ENCODE results near the gene CCDC57. TPM values are rescaled to one million over a fixed set of nuclear protein-coding genes. Genes with fewer than 3 reads are reported as not detected.
A peak's percentile ranks its signal among the peaks of the same experiment; 100 is the strongest.

Gene CCDC57
- total and polyA plus RNA-seq, 3 experiments from 2014 or later = 39.2 to 77.6 (median 69.8) TPM

GRCh38 chr17:82105882-82106687, 106.6 kb downstream of the CCDC57 start:
- Mint-ChIP-seq H3K9me3 (no peaks in the 10 kb centered on the region), H3K36me3 (peaks cover 0 to 1% (median 0%) of the 10 kb centered on the region in 3 donors)

GRCh38 chr17:82105417-82105881, 107.2 kb downstream of the CCDC57 start:
- H3K4me1 Mint-ChIP-seq = peaks cover 19 to 37% (median 29%) of the 10 kb centered on the region in 3 donors
- peak overlapping the region; percentile 43 to 96 (median 89) for H3K4me3 Mint-ChIP-seq
- Histone ChIP-seq H3K4me1 (ENCODE audit: insufficient read depth, low read length) (peaks cover 28% of the 10 kb centered on the region), H3K9me3 (ENCODE audit: low read length) (no peaks in the 10 kb centered on the region), H3K36me3 (ENCODE audit: insufficient read depth, low read length) (no peaks in the 10 kb centered on the region), H3K4me3 (ENCODE audit: low read length) (peak overlapping the region; percentile 88), H3K27me3 (ENCODE audit: insufficient read depth, low read length, poor library complexity, severe bottlenecking) (no peaks in the 10 kb centered on the region), H3K27ac (ENCODE audit: low read depth, low read length) (peak overlapping the region; percentile 64)
- H3K36me3 Mint-ChIP-seq = peaks cover 0 to 1% (median 0%) of the 10 kb centered on the region in 3 donors
- H3K27ac Mint-ChIP-seq = peak overlapping the region; percentile 69 to 100 (median 94)
- no peaks in the 10 kb centered on the region for H3K27me3 Mint-ChIP-seq
- no peak for DNase-seq
- no peaks in the 10 kb centered on the region for H3K9me3 Mint-ChIP-seq
- ChIA-PET CTCF (interaction anchor here (1.3 to 3.0 kb wide), 6 partner anchors 15 to 76 kb away, joined by 3 to 16 read pairs (median 13); partner anchors contain the start of gene DCXR), POLR2A (interaction anchor here (1.1 to 1.7 kb wide), 2 partner anchors 7 to 21 kb away, joined by 3 to 7 read pairs; partner anchors contain the start of gene FASN)

More at GRCh38 chr17:82105882-82106687, 106.6 kb downstream of the CCDC57 start:
- peak; percentile 36 to 70 (median 54) for DNase-seq
- no peaks in the 10 kb centered on the region for H3K27me3 ChIP-seq (ENCODE audit: insufficient read depth, low read length, poor library complexity, severe bottlenecking)
- no peaks in the 10 kb centered on the region for H3K36me3 ChIP-seq (ENCODE audit: insufficient read depth, low read length)
- Mint-ChIP-seq H3K27ac (peak overlapping the region; percentile 88 to 100 (median 96)), H3K27me3 (no peaks in the 10 kb centered on the region), H3K4me3 (peak overlapping the region; percentile 86 to 96 (median 90)), H3K4me1 (peaks cover 19 to 38% (median 31%) of the 10 kb centered on the region in 3 donors)
- H3K27ac ChIP-seq (ENCODE audit: low read depth, low read length) = peak overlapping the region; percentile 64
- CTCF ChIA-PET = interaction anchor here (1.0 to 3.0 kb wide), 9 partner anchors 14 to 147 kb away, joined by 3 to 16 read pairs (median 5); partner anchors contain the start of gene DCXR
- H3K4me1 ChIP-seq (ENCODE audit: insufficient read depth, low read length) = peaks cover 28% of the 10 kb centered on the region
- peak overlapping the region; percentile 88 for H3K4me3 ChIP-seq (ENCODE audit: low read length)
- no peaks in the 10 kb centered on the region for H3K9me3 ChIP-seq (ENCODE audit: low read length)
- POLR2A ChIA-PET = interaction anchor here (0.6 to 1.7 kb wide), 5 partner anchors 8 to 237 kb away, joined by 3 to 7 read pairs (median 3); partner anchors contain the start of genes DUS1L and FASN

GRCh38 chr17:82104797-82105416, 107.7 kb downstream of the CCDC57 start:
- peaks cover 0 to 1% (median 0%) of the 10 kb centered on the region in 3 donors for H3K36me3 Mint-ChIP-seq
- no peak overlapping the region for H3K27ac ChIP-seq (ENCODE audit: low read depth, low read length)
- peaks cover 28% of the 10 kb centered on the region for H3K4me1 ChIP-seq (ENCODE audit: insufficient read depth, low read length)
- H3K4me3 ChIP-seq (ENCODE audit: low read length) = no peak overlapping the region
- no peaks in the 10 kb centered on the region for H3K9me3 ChIP-seq (ENCODE audit: low read length)
- H3K4me1 Mint-ChIP-seq = peaks cover 19 to 39% (median 25%) of the 10 kb centered on the region in 3 donors
- ChIA-PET CTCF (interaction anchor here (1.5 to 3.0 kb wide), 2 partner anchors 48 to 74 kb away, joined by 3 to 14 read pairs; no protein-coding TSS in a partner anchor), POLR2A (interaction anchor here (1.1 kb wide), 1 partner anchor 22 kb away, joined by 3 read pairs; no protein-coding TSS in a partner anchor)
- H3K27me3 ChIP-seq (ENCODE audit: insufficient read depth, low read length, poor library complexity, severe bottlenecking) = no peaks in the 10 kb centered on the region
- H3K27ac Mint-ChIP-seq = peak overlapping the region; percentile 11 to 100 (median 84)
- peak overlapping the region in 6 of 7 donors; percentile 39 to 96 (median 47) for H3K4me3 Mint-ChIP-seq
- no peaks in the 10 kb centered on the region for H3K36me3 ChIP-seq (ENCODE audit: insufficient read depth, low read length)
- DNase-seq = no peak
- no peaks in the 10 kb centered on the region for H3K9me3 Mint-ChIP-seq
- no peaks in the 10 kb centered on the region for H3K27me3 Mint-ChIP-seq

GRCh38 chr17:82103553-82104451, 108.8 kb downstream of the CCDC57 start:
- Histone ChIP-seq H3K4me3 (ENCODE audit: low read length) (no peak overlapping the region), H3K27me3 (ENCODE audit: insufficient read depth, low read length, poor library complexity, severe bottlenecking) (no peaks in the 10 kb centered on the region), H3K27ac (ENCODE audit: low read depth, low read length) (no peak overlapping the region), H3K4me1 (ENCODE audit: insufficient read depth, low read length) (peaks cover 35% of the 10 kb centered on the region), H3K36me3 (ENCODE audit: insufficient read depth, low read length) (no peaks in the 10 kb centered on the region), H3K9me3 (ENCODE audit: low read length) (no peaks in the 10 kb centered on the region)
- Mint-ChIP-seq H3K36me3 (peaks cover 0 to 1% (median 0%) of the 10 kb centered on the region in 3 donors), H3K9me3 (no peaks in the 10 kb centered on the region), H3K4me1 (peaks cover 20 to 43% (median 22%) of the 10 kb centered on the region in 3 donors), H3K27ac (peak overlapping the region in 1 of 8 donors; percentile 58), H3K27me3 (no peaks in the 10 kb centered on the region), H3K4me3 (peak overlapping the region in 2 of 7 donors; percentile 23 to 83)
- ChIA-PET POLR2A (interaction anchor here (1.1 kb wide), 1 partner anchor 23 kb away, joined by 3 read pairs; no protein-coding TSS in a partner anchor), CTCF (interaction anchor here (1.0 to 1.5 kb wide), 2 partner anchors 66 to 73 kb away, joined by 3 read pairs; partner anchors contain the start of gene DCXR)
- DNase-seq = no peak

- CTCF ChIA-PET = interaction anchor here (0.9 kb wide), 1 partner anchor 26 kb away, joined by 3 read pairs; no protein-coding TSS in a partner anchor
- POLR2A ChIA-PET = no interaction called here
- no peaks in the 10 kb centered on the region for H3K27me3 Mint-ChIP-seq
Measured at GRCh38 chr17:82101767-82102679, 110.6 kb downstream of the CCDC57 start.

GRCh38 chr17:82101301-82101715, 111.3 kb downstream of the CCDC57 start:
- POLR2A ChIA-PET = no interaction called here
- H3K27ac Mint-ChIP-seq = peak overlapping the region in 4 of 8 donors; percentile 12 to 70 (median 40)
- Histone ChIP-seq H3K36me3 (ENCODE audit: insufficient read depth, low read length) (no peaks in the 10 kb centered on the region), H3K27ac (ENCODE audit: low read depth, low read length) (no peak overlapping the region), H3K9me3 (ENCODE audit: low read length) (no peaks in the 10 kb centered on the region), H3K4me1 (ENCODE audit: insufficient read depth, low read length) (peaks cover 28% of the 10 kb centered on the region), H3K4me3 (ENCODE audit: low read length) (no peak overlapping the region), H3K27me3 (ENCODE audit: insufficient read depth, low read length, poor library complexity, severe bottlenecking) (no peaks in the 10 kb centered on the region)
- peak overlapping the region in 1 of 7 donors; percentile 34 for H3K4me3 Mint-ChIP-seq
- H3K4me1 Mint-ChIP-seq = peaks cover 12 to 28% (median 15%) of the 10 kb centered on the region in 3 donors
- H3K36me3 Mint-ChIP-seq = peaks cover 0 to 1% (median 0%) of the 10 kb centered on the region in 3 donors
- CTCF ChIA-PET = no interaction called here
- no peaks in the 10 kb centered on the region for H3K27me3 Mint-ChIP-seq
- no peaks in the 10 kb centered on the region for H3K9me3 Mint-ChIP-seq
- no peak for DNase-seq

More at GRCh38 chr17:82101767-82102679, 110.6 kb downstream of the CCDC57 start:
- no peak for DNase-seq
- Histone ChIP-seq H3K27ac (ENCODE audit: low read depth, low read length) (no peak overlapping the region), H3K27me3 (ENCODE audit: insufficient read depth, low read length, poor library complexity, severe bottlenecking) (no peaks in the 10 kb centered on the region), H3K4me3 (ENCODE audit: low read length) (no peak overlapping the region), H3K36me3 (ENCODE audit: insufficient read depth, low read length) (no peaks in the 10 kb centered on the region), H3K4me1 (ENCODE audit: insufficient read depth, low read length) (peaks cover 30% of the 10 kb centered on the region), H3K9me3 (ENCODE audit: low read length) (no peaks in the 10 kb centered on the region)
- H3K4me1 Mint-ChIP-seq = peaks cover 16 to 32% (median 19%) of the 10 kb centered on the region in 3 donors
- H3K4me3 Mint-ChIP-seq = peak overlapping the region in 3 of 7 donors; percentile 20 to 70 (median 62)
- no peaks in the 10 kb centered on the region for H3K9me3 Mint-ChIP-seq
- peak overlapping the region in 6 of 8 donors; percentile 12 to 74 (median 46) for H3K27ac Mint-ChIP-seq
- H3K36me3 Mint-ChIP-seq = peaks cover 0 to 1% (median 0%) of the 10 kb centered on the region in 3 donors

Measured in CD8-positive, alpha-beta memory T cell (primary cell).